Panc1 (cell line): ENCODE data around the gene NCKAP5. TPM values are rescaled to one million over a fixed set of nuclear protein-coding genes. Genes with fewer than 3 reads are reported as not detected.

ENCODE experiments used
- ATAC-seq: fragments of 200-7000 bp; cut with Tn5 transposase; 2 replicates; pipeline ENCODE4 v1.9.1; 2020; ENCODE audit warnings: mild to moderate bottlenecking, moderate library complexity
- BruUV-seq: library from RNA; stranded (reverse); fragments of 400-500 nt; replicated peaks from 2 replicates; lab custom pipeline; 2021; lab: Mats Ljungman, UMichigan
- CTCF ChIA-PET: fragments of 300-600 bp; sonication (Branson Sonifier 250); formaldehyde crosslinking; loops from one replicate; lab custom pipeline; 2022; ENCODE audit warnings: antibody characterized with exemption; lab: Charles Lee
- POLR2A ChIA-PET: fragments of 300-600 bp; sonication (Branson Sonifier 250); formaldehyde crosslinking; loops from one replicate; lab custom pipeline; 2022; ENCODE audit warnings: antibody characterized with exemption; lab: Charles Lee
- DNase-seq: peaks from one replicate; pipeline ENCODE4 v3.0.0-alpha.2; 2010; ENCODE audit warnings: low read depth, low spot score
- H3K27ac ChIP-seq: 2 replicates; pipeline ENCODE4 v1.5.1; 2011; ENCODE audit warnings: mild to moderate bottlenecking, low read length, inconsistent platforms
- H3K27me3 ChIP-seq: fragments of 200-500 bp; sonication (Bioruptor generic); 2 replicates; pipeline ENCODE4 v1.6.0; 2014; ENCODE audit warnings: low read length, inconsistent platforms; ENCODE audit not compliant: control insufficient read depth, insufficient read depth
- H3K36me3 ChIP-seq: fragments of 200-500 bp; sonication (Bioruptor generic); 2 replicates; pipeline ENCODE4 v1.5.1; 2014; ENCODE audit warnings: inconsistent platforms, mild to moderate bottlenecking, low read length, moderate library complexity; ENCODE audit not compliant: control insufficient read depth, insufficient read depth
- H3K4me1 ChIP-seq: 2 replicates; pipeline ENCODE4 v1.5.1; 2011; ENCODE audit warnings: inconsistent platforms, mild to moderate bottlenecking, low read length, moderate library complexity; ENCODE audit not compliant: control insufficient read depth, insufficient read depth
- H3K4me3 ChIP-seq, 2 experiments: 2 replicates each; pipeline ENCODE4 v1.5.1; 2011 to 2012; ENCODE audit warnings: low read depth in 2 of 2, low read length in 2 of 2, mild to moderate bottlenecking in 2 of 2, inconsistent platforms in 1 of 2, moderate library complexity in 1 of 2
- H3K9me3 ChIP-seq: fragments of 200-500 bp; sonication (Bioruptor generic); 2 replicates; pipeline ENCODE4 v1.5.1; 2014; ENCODE audit warnings: low read depth, mild to moderate bottlenecking, inconsistent platforms, low read length, moderate library complexity; ENCODE audit not compliant: control insufficient read depth, insufficient read depth
- POLR2AphosphoS5 ChIP-seq: IDR thresholded peaks from 2 replicates; pipeline ENCODE4 v1.6.1; 2012; ENCODE audit warnings: mild to moderate bottlenecking, low read depth, low read length, moderate library complexity
- SIN3A ChIP-seq: IDR thresholded peaks from 2 replicates; pipeline ENCODE4 v1.6.1; 2012; ENCODE audit warnings: low read depth, mild to moderate bottlenecking, low read length, moderate library complexity, borderline replicate concordance; ENCODE audit not compliant: insufficient read depth
- TCF7L2 ChIP-seq: IDR thresholded peaks from 2 replicates; pipeline ENCODE4 v1.6.1; 2011; ENCODE audit warnings: mild to moderate bottlenecking, low read depth, low read length, inconsistent platforms
- in situ Hi-C: cut with HindIII; loops from 2 replicates; pipeline ENCODE4 v1.10.0; 2016; ENCODE audit warnings: low sequenced_read_pairs, low pct_unique_long_range_greater_than_20kb
- intact Hi-C: fragments of 100-400 bp; cut with micrococcal nuclease; formaldehyde crosslinking; loops from one replicate; pipeline ENCODE4 v1.10.0; 2022; ENCODE audit not compliant: unreplicated experiment
- total RNA-seq: library from RNA; stranded (reverse); gene quantifications from one replicate; pipeline ENCODE4 v1.2.1, GENCODE V29; 2021; ENCODE audit not compliant: unreplicated experiment
- TF ChIP-seq, protein P1 (sequence below), 2 experiments: IDR thresholded peaks; 2 replicates each; pipeline ENCODE4 v1.6.1; 2011 to 2012; ENCODE audit warnings: low read depth in 2 of 2, control low read depth in 1 of 2, low read length in 1 of 2, mild to moderate bottlenecking in 1 of 2, moderate library complexity in 1 of 2; ENCODE audit not compliant: insufficient read depth in 1 of 2
- TF ChIP-seq, protein P2 (sequence below): fragments of 450-650 bp; IDR thresholded peaks from 2 replicates; pipeline ENCODE4 v1.5.1; 2017; ENCODE audit warnings: mild to moderate bottlenecking

NCKAP5 gene
- total RNA-seq, 1 experiment from 2014 or later: 0.10 TPM

DNA sequence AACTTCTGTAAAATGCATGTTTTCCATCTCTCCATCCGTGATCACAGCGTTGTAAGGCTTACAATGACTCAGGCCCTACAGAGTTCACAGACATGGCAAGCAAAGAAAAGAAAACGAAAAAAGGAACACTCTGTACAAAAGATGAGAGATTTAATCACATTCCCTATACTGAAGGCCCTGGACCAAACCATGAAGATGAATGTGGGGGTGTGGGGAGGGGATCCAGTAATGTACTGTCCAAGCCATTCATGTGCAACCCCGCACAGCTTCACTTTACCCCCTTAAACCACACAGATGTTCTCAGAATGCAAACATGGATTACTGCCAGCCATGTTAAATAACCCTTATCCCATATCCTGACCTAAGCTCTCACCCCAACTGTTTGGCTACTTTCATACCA lies 391.1 kb downstream of the NCKAP5 start:
- POLR2A ChIA-PET: no interaction called here
- ATAC-seq (no peak), DNase-seq (no peak)
- intact Hi-C loops (loop anchor here (10.0 kb wide), 1 partner anchor 668 kb away; no protein-coding TSS in a partner anchor), in situ Hi-C loops (no loop called here)
- H3K4me3 ChIP-seq: no peak overlapping the region
- no peaks in the 10 kb centered on the region for H3K36me3 ChIP-seq
- no TSS peak for BruUV-seq
- CTCF ChIA-PET: no interaction called here
- no peaks in the 10 kb centered on the region for H3K9me3 ChIP-seq
- no peaks in the 10 kb centered on the region for H3K27me3 ChIP-seq
- no peaks in the 10 kb centered on the region for H3K4me1 ChIP-seq
- no peak overlapping the region for H3K27ac ChIP-seq
- TF ChIP-seq POLR2AphosphoS5 (no peak), TCF7L2 (no peak), SIN3A (no peak)
- TF ChIP-seq, protein P1, sequence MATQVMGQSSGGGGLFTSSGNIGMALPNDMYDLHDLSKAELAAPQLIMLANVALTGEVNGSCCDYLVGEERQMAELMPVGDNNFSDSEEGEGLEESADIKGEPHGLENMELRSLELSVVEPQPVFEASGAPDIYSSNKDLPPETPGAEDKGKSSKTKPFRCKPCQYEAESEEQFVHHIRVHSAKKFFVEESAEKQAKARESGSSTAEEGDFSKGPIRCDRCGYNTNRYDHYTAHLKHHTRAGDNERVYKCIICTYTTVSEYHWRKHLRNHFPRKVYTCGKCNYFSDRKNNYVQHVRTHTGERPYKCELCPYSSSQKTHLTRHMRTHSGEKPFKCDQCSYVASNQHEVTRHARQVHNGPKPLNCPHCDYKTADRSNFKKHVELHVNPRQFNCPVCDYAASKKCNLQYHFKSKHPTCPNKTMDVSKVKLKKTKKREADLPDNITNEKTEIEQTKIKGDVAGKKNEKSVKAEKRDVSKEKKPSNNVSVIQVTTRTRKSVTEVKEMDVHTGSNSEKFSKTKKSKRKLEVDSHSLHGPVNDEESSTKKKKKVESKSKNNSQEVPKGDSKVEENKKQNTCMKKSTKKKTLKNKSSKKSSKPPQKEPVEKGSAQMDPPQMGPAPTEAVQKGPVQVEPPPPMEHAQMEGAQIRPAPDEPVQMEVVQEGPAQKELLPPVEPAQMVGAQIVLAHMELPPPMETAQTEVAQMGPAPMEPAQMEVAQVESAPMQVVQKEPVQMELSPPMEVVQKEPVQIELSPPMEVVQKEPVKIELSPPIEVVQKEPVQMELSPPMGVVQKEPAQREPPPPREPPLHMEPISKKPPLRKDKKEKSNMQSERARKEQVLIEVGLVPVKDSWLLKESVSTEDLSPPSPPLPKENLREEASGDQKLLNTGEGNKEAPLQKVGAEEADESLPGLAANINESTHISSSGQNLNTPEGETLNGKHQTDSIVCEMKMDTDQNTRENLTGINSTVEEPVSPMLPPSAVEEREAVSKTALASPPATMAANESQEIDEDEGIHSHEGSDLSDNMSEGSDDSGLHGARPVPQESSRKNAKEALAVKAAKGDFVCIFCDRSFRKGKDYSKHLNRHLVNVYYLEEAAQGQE (IDR thresholded peaks at IDR 0.05; ENCODE audit: insufficient read depth in 1 of 2, low read depth in 2 of 2, low read length in 1 of 2): no peak
- TF ChIP-seq, protein P2, sequence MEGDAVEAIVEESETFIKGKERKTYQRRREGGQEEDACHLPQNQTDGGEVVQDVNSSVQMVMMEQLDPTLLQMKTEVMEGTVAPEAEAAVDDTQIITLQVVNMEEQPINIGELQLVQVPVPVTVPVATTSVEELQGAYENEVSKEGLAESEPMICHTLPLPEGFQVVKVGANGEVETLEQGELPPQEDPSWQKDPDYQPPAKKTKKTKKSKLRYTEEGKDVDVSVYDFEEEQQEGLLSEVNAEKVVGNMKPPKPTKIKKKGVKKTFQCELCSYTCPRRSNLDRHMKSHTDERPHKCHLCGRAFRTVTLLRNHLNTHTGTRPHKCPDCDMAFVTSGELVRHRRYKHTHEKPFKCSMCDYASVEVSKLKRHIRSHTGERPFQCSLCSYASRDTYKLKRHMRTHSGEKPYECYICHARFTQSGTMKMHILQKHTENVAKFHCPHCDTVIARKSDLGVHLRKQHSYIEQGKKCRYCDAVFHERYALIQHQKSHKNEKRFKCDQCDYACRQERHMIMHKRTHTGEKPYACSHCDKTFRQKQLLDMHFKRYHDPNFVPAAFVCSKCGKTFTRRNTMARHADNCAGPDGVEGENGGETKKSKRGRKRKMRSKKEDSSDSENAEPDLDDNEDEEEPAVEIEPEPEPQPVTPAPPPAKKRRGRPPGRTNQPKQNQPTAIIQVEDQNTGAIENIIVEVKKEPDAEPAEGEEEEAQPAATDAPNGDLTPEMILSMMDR: no peak

DNA sequence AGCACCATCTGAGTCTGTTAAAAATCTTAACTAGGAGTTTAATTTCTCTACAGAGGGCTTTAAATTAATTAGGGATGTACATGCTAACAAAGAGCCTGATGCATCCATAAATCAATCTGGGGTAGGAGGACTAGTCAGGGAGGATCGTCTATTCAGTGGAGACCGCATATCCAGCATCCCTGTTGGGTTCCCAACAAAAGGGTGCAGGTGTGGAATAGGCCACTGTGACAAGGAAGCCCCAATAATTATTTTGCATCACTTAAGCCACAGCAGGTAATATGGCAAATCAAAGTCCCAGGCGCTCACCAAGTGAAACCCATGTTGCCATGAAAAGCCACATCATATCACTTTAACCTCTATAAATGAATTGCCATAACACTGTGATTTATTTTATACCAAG lies 392.3 kb downstream of the NCKAP5 start:
- Histone ChIP-seq H3K4me3 (no peak overlapping the region), H3K4me1 (no peaks in the 10 kb centered on the region), H3K9me3 (no peaks in the 10 kb centered on the region), H3K36me3 (no peaks in the 10 kb centered on the region), H3K27ac (no peak overlapping the region), H3K27me3 (no peaks in the 10 kb centered on the region)
- ATAC-seq (no peak), DNase-seq (no peak)
- in situ Hi-C loops (no loop called here), intact Hi-C loops (loop anchor here (10.0 kb wide), 1 partner anchor 669 kb away; no protein-coding TSS in a partner anchor)
- TF ChIP-seq, protein P1 (IDR thresholded peaks at IDR 0.05; ENCODE audit: insufficient read depth in 1 of 2, low read depth in 2 of 2, low read length in 1 of 2): no peak
- TF ChIP-seq, protein P2: no peak
- TF ChIP-seq TCF7L2: no peak
- no peak for TF ChIP-seq POLR2AphosphoS5
- TF ChIP-seq SIN3A: no peak
- CTCF ChIA-PET: no interaction called here
- POLR2A ChIA-PET: no interaction called here
- no TSS peak for BruUV-seq
